Hematopoietic multipotent progenitor cell treated with erythropoietin and hydrocortisone succinate and interleukin-3 and kit ligand, for 8 days (in vitro differentiated cells): ENCODE measurements around the gene KLHL11.
"Not testable (repeated sequence)": the region's sequence is repeated elsewhere in the genome, so short reads cannot be mapped to it uniquely, and the experiment has no call there.

ENCODE experiments used
- DNase-seq: peaks from one replicate; pipeline ENCODE4 v3.0.0-alpha.2; 2015

Gene KLHL11

DNA sequence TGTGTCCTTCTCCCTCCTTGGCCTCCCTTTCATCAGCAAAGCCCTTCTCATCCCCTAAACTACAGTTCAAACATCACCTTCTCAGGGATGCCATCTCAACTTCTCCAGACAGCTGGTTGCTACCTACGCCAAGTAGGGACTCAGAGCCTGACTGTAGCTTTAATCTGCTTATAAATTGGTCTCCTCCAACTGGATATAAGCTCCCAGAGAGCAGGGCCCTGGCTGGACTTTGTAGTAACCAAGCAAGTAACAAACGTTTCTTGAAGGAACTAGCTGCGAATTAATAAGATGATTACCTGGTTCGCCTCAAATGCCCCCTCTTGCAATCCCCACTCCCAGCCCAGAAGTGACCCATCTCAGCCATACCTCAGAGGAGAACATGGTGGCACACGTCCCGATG lies 17.5 kb upstream of the KLHL11 start:
- DNase-seq: no peak

DNA sequence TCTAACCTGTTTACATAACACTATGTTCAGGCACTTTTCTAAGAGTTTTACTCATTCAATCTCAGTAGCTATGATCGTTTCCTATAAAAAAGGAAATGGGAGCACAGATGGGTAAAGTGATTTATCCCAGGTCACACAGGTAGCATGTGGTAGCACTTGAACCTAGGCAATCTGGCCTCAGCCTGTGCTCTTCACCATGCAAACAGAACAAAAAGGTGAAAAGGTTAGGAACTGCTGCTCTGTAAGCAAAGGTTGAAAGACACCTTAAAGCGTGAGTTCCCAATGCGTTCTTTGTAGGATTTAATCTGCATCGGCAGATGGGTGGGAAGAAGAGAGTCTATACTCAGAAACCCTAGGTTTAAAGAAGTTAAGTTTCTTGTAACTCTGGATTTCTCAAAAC lies 14.9 kb upstream of the KLHL11 start:
- no peak for DNase-seq

DNA sequence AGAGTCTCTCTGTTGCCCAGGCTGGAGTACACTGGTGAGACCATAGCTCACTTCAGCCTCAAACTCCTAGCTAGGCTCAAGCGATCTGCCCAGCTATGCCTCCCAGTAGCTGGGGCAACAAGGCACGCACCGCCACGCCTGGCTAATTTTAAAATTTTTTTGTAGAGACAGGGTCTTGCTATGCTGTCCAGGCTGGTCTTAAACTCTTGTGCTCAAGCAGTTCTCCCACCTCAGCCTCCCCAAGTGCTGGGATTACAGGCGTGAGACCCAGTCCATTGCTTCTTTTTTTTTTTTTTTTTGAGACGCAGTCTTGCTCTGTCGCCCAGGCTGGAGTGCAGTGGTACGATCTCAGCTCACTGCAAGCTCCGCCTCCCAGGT lies 9.1 kb upstream of the KLHL11 start:
- DNase-seq: not testable (repeated sequence)

DNA sequence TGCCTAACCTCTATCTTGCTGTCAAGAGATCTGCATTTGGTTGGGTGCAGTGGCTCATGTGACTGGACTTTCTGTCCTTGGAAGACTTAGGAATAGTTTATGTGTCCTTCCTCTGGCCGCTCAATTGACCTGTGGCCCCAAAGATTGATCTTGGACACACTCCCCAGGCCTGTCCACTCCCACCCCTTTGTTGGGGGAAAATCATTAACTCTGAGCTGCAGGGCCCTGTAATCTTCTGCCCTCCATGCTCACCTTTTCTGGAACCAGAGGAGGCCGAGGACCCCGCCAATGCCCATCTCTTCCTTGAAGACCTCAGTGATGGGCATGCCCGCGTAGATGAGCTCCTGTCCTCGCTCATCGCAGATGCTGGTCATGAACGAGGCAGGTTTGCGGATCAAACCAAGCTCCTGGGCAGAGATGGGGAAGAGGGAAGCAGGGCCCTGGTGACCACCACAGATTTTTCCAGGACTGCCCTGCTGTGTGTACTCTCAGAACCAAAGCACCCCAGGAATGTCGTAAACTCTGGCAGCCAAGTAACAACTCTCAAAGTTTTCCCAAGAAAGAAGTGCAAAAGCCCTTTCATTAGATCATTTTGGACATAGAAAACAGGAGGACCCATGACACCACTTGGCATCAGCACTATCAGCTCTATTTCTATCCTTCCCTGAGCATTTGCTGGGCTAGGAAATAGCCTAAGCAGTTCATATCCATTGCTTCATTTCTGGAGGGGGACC lies 8.5 kb upstream of the KLHL11 start:
- no peak for DNase-seq

DNA sequence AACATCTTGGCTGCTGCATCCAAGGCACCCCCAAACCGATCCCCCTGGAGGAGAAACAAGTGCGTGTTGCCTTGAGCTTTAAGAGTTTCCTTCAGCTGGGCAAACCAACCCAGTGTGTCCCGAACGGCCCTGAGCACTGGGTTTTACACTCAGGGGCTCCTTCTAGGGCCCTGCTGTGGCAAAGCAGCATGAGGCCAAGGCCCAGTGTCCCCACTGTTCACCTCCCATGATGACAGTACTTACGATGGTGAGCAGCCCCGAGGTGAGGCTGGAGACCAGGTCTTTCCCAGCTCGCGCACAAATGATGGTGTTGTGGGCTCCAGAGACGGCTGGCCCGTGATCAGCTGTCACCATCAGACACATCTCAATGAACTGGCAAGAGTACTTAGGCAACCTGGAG lies 6.6 kb upstream of the KLHL11 start:
- no peak for DNase-seq

DNA sequence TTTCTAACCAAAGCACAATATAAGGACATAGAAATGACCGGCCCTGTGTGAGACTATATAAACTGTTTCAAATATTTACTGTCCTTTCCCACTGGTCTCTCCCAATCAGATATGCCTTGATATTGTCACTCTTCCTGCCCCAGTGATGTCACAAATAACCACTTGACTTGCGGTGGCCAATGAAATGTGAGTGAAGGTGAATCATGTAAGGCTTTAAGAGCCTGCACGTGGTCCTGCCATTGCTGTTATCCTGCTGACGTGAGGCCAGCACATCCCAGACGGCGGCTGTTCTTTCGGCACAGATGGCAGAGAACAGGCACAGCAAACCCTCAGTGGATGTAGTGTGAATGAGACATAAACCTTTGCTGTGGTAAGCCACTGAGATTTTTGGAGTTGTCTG lies 5.4 kb upstream of the KLHL11 start:
- DNase-seq: no peak

DNA sequence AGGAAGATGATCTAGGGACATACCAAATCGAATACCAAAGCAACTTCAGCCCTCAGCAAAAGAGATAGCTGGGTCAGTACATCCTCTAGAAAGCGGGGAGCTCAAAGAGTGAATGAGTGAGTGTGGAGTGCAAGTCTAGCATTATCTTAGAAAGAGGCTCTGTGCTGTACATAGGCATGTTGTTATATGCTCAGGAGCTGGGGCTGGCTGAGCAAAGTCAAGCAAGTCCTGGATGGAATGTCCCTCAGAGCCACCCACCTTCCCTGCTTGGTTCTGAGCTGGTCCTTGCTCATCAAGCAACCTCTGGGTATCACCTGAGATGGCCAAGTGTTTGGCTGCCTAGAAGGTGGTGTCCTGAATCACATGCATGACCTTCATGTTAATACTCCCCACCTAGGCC lies 4.9 kb upstream of the KLHL11 start:
- DNase-seq: no peak

DNA sequence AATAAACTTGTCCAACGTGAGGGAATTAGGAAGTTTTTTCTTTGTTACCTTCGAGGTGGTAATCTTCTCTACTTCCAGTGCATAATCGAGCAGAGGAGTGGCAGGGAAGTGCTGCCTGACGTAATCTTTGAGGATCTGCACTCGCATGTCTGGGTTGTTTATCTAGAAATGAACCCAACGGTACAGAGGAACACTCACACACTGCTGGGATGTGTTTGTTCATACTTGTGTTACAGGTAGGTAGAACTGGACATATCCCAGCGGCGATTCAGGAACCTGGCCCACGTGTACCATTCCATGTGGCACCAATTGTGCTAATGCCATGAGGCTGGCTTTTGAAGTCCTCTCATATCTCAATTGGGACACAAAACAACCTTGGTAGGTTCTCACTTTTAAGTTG lies 4.2 kb upstream of the KLHL11 start:
- no peak for DNase-seq

DNA sequence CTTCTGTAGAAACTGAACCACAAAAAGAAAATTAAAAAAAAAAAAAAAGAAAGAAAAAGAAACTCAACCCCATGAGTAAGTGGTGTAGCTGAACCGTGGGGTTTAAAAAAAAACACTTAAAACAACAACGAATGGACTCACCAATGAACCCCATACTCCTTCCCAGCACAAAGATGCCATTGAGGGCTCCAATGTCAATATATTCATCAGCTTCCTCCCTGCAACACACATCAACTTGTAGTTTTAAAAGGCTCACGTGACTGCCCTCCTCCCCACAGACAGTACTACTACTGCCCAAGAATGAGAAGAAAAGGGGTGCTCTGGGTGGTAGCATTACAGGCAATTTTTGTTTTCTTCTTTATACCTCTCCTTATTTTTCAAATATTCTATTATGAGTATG lies 3.3 kb upstream of the KLHL11 start:
- DNase-seq: no peak

DNA sequence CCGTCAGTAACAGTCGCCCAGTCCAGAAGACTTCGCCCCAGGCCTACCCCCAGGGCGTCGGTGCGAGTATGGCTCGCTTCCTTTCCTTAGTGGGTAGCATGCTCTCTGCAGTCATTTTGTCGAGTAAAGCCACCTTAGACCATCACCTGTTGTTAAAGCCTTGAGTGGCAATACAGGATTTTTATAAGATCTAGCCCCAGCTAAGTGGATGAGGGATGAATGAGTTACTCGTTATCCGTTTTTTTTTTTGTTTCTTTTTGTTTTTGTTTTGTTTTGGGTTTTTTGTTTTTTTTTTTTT lies 322 bp upstream of the KLHL11 start:
- DNase-seq: no peak

DNA sequence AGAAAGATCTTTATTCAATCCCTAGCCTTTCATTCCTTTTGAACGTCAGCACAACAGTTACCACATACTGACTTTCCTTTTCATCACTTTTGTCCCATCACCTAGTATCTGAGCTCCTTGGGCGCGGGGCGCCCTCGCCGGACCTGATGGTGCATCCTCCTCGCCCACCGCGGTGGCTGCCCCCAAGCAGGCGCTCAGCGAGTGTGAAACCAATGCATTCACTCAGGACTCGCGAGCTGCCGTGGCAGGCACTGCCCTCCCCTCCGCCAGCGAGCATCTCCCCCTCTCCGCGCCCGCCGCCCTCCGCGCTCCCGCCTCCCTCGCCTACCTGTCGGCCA lies 756 bp downstream of the KLHL11 start:
- DNase-seq: no peak

DNA sequence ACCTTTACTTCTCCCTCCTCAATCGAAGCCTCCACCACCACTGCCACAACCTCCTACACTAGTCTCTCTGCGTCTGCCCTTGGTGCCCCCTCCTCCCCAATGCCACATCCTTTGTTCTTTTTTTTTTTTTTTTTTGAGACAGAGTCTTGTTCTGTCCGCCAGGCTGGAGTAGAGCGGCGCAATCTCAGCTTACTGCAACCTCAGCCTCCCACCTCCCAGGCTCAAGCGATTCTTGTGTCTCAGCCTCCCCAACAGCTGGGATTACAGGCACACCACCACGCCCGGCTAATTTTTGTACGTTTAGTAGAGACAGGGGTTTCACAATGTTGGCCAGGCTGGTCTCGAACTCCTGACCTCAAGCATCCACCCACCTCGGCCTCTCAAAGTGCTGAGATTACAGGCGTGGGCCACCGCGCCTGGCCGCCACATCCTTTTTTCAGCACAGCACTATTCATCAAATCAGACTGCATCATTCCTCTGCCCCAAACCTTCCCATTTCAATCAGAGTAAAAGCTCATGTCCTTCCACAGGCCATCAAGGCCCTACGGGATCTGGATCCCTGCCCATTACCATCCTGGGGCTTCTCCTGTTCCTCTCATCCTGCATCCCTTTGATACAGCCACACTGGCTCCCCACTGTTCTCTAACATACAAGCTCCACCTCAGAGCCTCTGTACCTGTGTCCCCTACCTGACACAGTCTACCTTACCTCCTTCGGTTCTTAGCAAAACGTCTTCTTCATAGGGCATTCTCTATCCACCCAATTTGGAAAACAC lies 2.0 kb downstream of the KLHL11 start:
- DNase-seq: no peak

DNA sequence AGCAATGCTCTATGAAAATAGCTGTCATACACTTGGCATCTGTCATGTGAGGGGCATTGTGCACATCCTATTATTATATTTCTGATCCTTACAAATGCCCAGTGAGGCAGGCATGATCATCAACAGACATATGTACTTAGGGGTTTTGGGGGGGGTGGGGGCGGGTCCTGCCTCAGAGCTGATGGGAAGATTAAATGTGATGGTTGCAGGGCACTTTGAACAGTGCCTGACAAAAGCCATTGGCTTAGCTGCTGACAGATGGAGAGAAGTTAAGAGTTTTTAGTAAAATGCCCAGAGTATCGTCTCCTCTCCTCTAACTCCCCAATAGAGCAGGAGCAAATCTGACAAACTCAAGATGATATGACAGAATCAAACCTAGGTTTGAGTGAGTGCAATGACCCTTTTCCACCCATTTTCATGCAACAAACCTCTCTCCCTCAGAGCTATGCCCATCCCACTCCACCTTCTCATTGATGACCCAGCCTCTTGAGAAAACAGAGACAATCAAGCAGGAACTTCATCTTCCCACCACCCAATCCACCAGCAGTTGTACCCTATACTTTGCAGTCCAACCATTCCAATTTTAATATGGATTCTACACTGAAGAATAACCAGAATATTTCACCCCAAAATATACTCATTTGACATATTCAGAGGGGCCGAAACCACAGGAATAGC lies 4.8 kb downstream of the KLHL11 start:
- DNase-seq: no peak

DNA sequence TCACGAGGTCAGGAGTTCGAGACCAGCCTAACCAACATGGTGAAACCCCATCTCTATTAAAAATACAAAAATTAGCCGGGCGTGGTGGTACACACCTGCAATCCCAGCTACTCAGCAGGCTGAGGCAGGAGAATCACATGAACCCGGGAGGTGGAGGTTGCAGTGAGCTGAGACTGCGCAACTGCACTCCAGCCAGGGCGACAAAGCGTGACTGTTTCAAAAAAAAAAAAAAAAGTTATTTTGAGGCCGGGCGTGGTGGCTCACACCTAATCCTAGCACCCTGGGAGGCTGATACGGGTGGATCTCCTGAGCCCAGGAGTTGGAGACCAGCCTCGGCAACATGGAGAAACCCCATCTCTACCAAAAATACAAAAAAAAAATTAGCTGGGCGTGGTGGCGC lies 13.8 kb downstream of the KLHL11 start:
- DNase-seq: not testable (repeated sequence)

DNA sequence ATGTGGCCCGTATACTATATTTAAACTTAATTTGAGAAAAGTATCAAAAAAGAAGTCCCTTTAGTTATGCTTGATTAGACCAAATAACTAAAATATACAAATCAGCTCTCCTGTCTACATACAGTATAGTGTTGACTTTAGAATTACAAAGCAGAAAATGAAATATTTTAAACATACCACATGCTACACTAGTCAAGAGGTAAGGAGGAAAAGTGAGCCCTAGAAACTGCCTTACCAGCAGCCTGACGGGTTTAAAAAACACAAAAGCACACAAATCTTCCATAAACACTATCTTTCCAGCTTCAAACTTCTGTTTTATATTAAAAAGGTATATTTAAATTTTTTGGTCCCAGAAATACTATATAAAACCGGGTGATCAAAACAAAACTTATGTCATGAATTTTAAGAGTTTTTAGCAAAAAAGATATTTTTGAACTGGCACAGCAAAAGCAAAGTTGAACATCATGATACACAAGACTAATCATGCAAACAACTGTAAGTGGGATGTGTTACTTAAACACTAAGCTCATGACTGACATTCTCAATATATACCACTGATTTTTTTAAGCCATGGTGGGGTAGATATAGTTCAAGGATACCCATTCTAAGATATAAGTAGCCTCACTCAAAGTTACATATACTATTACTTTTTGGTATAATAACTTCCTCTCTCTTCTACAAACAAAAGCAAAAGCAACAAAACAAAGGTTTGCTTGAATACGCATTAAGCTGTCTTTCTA lies 15.8 kb downstream of the KLHL11 start:
- no peak for DNase-seq

DNA sequence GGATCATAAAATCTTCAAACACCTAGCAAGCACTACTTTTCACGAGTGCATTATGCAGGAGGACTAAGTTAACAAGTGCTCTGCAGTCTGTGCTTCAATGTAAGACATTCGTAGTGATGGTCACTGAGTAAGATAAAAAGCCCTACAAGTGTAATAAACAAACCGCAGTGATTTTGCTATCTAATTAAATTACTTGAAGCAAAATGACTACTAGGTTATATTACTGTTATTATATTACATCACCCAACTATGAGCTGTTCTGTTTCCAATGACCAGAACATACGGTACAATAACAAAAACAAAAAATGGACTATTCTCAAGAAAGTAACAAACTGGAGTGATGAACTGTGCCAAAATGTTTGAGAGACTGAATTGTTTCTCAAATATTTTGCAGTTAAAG lies 16.4 kb downstream of the KLHL11 start:
- no peak for DNase-seq

DNA sequence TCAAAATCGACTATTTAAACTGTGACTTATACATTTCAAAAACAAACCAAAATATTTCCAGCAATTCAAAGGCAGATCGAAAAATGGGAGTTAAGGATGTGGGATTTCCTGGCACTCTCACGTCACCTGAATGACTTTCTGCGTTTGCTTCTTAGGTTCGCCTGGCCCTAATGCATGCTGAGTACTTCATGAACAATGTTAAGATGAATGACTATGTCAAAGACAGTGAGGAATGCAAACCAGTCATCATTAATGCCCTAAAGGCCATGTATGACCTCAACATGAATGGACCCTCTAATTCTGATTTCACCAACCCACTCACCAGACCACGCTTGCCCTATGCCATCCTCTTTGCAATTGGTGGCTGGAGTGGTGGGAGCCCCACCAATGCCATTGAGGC lies 20.3 kb downstream of the KLHL11 start:
- no peak for DNase-seq

DNA sequence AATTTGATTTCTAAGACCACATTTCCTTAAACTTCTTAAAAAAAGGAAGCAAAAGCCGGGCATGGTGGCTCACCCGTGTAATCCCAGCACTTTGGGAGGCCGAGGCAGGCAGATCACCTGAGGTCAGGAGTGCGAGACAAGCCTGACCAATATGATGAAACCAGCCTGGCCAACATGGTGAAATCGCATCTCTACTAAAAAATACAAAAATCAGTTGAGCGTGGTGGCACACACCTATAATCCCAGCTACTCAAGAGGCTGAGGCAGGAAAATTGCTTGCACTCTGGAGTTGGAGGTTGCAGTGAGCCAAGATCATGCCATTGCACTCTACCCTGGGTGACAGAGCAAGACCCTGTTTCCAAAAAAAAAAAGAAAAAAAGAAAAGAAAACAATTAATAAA lies 24.4 kb downstream of the KLHL11 start:
- not testable (repeated sequence) for DNase-seq

DNA sequence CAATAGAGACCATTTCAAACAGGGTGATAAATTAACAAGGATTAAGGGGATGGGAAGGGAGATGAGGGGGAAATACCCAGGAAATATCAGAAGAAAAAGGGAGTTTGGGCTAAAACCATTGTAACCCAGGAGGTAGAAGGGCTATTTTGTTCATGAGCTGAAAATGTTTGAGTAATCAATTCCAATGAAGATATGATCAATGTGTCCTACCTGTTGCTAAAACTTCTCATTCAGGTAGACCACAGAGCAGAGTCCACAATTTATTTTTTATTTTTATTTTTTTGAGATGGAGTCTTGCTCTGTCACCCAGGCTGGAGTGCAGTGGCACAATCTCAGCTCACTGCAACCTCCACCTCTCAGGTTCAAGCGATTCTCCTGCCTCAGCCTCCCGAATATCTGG lies 25.8 kb downstream of the KLHL11 start:
- not testable (repeated sequence) for DNase-seq

DNA sequence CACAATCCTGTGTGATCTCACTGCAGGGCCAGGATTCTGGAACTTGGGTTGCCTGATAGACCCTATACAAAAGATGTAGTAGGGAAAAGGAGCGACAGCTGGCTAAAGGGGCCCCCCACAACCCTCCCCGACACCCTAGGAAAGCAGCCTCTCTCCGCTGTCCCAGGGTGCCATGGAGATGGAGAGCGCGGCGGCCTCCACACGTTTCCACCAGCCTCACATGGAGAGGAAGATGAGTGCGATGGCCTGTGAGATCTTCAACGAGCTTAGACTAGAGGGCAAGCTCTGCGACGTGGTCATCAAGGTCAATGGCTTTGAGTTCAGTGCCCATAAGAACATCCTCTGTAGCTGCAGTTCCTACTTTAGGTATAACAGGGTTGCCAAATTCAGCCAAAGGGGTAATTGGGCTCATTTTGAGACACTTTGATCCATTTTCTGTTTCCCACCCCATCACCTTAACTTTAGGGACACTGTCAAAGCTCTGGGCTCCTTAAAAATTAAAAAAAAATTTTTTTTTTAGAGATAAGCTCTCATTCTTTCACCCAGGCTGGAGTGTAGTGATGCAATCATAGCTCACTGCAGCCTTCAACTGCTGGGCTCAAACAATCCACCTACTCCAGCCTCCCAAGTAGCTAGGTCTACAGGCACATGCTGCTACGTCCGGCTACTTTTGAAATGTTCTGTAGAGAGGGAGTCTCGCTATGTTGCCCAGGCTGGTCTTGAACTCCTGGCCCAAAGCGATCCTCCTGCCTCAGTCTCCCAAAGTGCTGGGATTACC lies 27.3 kb downstream of the KLHL11 start, which contains the start of gene KLHL10:
Gene KLHL10 (plus strand): TSS at position 65 of the 778 bp plus-strand sequence. CDS start 108 bp downstream, at position 173.
- no peak for DNase-seq

DNA sequence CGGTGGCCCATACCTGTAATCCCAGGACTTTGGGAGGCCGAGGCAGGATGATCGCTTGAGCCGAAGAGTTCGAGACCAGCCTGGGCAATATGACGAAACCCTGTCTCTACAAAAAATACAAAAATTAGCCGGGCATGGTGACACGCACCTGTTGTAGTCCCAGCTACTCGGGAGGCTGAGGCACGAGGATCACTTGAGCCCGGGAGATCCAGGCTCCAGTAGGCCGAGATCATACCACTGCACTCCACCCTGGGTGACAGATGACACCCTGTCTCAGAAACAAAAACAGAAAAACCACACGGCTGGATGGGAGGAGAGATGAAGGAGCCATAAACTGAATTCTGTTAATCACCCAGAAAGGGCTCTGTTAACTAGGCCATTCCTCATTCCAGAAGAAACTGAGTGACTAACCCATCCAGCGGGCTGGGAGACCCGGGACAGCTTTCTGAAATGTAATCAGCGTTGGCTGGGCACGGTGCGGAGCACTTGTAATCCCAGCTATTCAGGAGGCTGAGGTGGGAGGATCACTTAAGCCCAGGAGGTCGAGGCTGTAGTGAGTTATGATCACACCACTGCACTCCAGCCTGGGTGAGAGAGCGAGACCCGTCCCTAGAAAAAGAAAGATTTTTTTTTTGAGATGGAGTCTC lies 28.6 kb downstream of the KLHL11 start:
- no peak for DNase-seq
